ENCODE measurements around the gene TSC22D2.

The TSC22D2 gene

GRCh38 chr3:150508401-150508800 lies 100.3 kb downstream of the TSC22D2 start:
- DNase-seq (ENCODE audit: low read depth, low spot score) = no peak
- H3K4me3 ChIP-seq (ENCODE audit: low read length) = no peak overlapping the region

DNA sequence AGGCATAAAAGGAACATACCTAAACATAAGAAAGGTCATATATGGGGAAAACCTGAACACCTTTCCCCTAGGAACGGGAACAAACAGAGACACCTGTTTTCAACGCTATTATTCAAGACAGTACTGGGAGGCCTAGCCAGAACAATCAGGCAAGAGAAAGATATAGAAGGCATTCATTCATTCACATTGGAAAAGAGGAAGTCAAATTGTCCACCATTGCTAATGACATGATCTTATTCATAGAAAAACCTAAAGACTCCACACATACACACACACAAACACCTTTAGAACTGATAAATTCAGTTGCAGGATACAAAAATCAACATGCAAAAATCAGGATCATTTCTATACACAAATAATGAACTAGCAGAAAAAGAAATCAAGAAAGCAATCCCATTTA lies 101.7 kb downstream of the TSC22D2 start:
- H3K4me3 ChIP-seq (ENCODE audit: low read length) = no peak overlapping the region
- DNase-seq (ENCODE audit: low read depth, low spot score) = no peak

GRCh38 chr3:150511122-150511821 lies 103.2 kb downstream of the TSC22D2 start:
- H3K4me3 ChIP-seq (ENCODE audit: low read length) = no peak overlapping the region
- DNase-seq (ENCODE audit: low read depth, low spot score) = no peak

DNA sequence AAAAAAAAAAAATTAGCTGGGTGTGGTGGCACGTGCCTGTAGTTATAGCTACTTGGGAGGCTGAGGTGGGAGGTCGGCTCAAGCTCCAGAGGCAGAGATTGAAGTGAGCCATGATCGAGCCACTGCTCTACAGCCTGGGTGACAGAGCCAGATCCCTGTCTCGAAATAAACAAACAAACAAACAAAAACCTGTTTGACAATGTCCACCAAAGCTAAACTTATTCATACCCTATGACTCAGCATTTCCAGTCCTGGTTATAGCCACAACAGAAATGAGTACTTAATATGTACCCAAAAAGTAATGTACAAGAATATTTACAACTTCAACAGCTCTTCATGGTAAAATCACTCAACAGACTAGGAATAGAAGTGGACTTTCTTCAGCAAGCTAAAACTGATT lies 107.1 kb downstream of the TSC22D2 start:
- no peak for DNase-seq (ENCODE audit: low read depth, low spot score)
- no peak overlapping the region for H3K4me3 ChIP-seq (ENCODE audit: low read length)
